ENCODE measurements around the gene ATP8B4. TPM values are rescaled to one million over a fixed set of nuclear protein-coding genes. Genes with fewer than 3 reads are reported as not detected.

ATP8B4 gene
- total and polyA plus RNA-seq, 2 of the 8 experiments (the other 6 are each of a cell fraction or from before 2014, with no cell fraction given): 0.17 to 0.24 TPM

- whole genome bisulfite sequencing, 2 experiments (ENCODE audit: extremely low coverage in 1 of 2, insufficient coverage in 1 of 2, insufficient read length in 1 of 2, insufficient replicate concordance in 2 of 2, low coverage in 1 of 2, low lambda C conversion rate in 2 of 2, missing lambda C conversion rate in 1 of 2): 64% methylated on average over 3 of the region's 3 CpGs; no CpG with 5 or more reads in 1 of the 2 experiments
- Histone ChIP-seq H3K23me2 (ENCODE audit: low read depth, low read length) (no peaks in the 10 kb centered on the region), H3K4me2 (ENCODE audit: insufficient read depth in 1 of 2, low read depth in 2 of 2, low read length in 2 of 2) (no peak overlapping the region)
- TF ChIP-seq TBP (IDR thresholded peaks at IDR 0.05; ENCODE audit: low read depth, low read length): no peak
- no peak for TF ChIP-seq GABPA (IDR thresholded peaks at IDR 0.05; ENCODE audit: borderline replicate concordance, insufficient read depth, low read length)
- TF ChIP-seq RXRA (IDR thresholded peaks at IDR 0.05; ENCODE audit: insufficient read depth, low read depth, low read length): no peak
- TF ChIP-seq CHD1 (IDR thresholded peaks at IDR 0.05; ENCODE audit: low read depth, low read length): no peak
- TF ChIP-seq TEAD4 (IDR thresholded peaks at IDR 0.05; ENCODE audit: low read depth, low read length): no peak
- no peak for TF ChIP-seq CTCF (IDR thresholded peaks at IDR 0.05; ENCODE audit: control extremely low read depth in 1 of 3, insufficient read depth in 1 of 3, low read depth in 1 of 3, low read length in 3 of 3)
- no peak for TF ChIP-seq CREB1 (IDR thresholded peaks at IDR 0.05)
- no peak for TF ChIP-seq JUND (IDR thresholded peaks at IDR 0.05; ENCODE audit: low read length)
- no peak for TF ChIP-seq CEBPB (IDR thresholded peaks at IDR 0.05; ENCODE audit: low read depth, low read length)
- TF ChIP-seq EP300 (IDR thresholded peaks at IDR 0.05; ENCODE audit: borderline replicate concordance in 1 of 2, low read depth in 2 of 2, low read length in 2 of 2): no peak
Measured at GRCh38 chr15:50109076-50109987, 9.7 kb downstream of the ATP8B4 start.

More at GRCh38 chr15:50109076-50109987, 9.7 kb downstream of the ATP8B4 start:
- H4K20me1 ChIP-seq (replicated peaks in 1 of 2; ENCODE audit: control insufficient read depth in 1 of 2, insufficient read depth in 2 of 2, low read length in 2 of 2): no peaks in the 10 kb centered on the region
- FAIRE-seq (no peak), DNase-seq (ENCODE audit: low read depth in 1 of 2, low spot score in 2 of 2) (no peak)
- CTCF ChIA-PET (ENCODE audit: partially characterized antibody): interaction anchor here (1.4 kb wide), 1 partner anchor 58 kb away, joined by 4 read pairs; no protein-coding TSS in a partner anchor
- H2BK15ac ChIP-seq (ENCODE audit: low read length): no peak overlapping the region
- no peak overlapping the region for H3K4ac ChIP-seq (replicated peaks; ENCODE audit: insufficient read length, low read depth, low read length)
- no peak overlapping the region for H2BK12ac ChIP-seq (ENCODE audit: low read depth, low read length)
- no peak overlapping the region for H2BK20ac ChIP-seq (ENCODE audit: low read length)
- H3K18ac ChIP-seq (ENCODE audit: extremely low read depth, low read length): no peak overlapping the region
- no peak overlapping the region for H4K5ac ChIP-seq (ENCODE audit: insufficient read length, low read depth, low read length)
- no peak overlapping the region for H3K14ac ChIP-seq (ENCODE audit: insufficient read length)
- no peak overlapping the region for H2AK5ac ChIP-seq (ENCODE audit: low read depth, low read length)
- no peak overlapping the region for H2BK5ac ChIP-seq (ENCODE audit: low read depth, low read length)
- H4K8ac ChIP-seq (ENCODE audit: extremely low read depth, insufficient read depth, low read length): no peak overlapping the region
- no peak overlapping the region for H3K27ac ChIP-seq (ENCODE audit: low read depth, low read length)
- peak overlapping the region; percentile 29; the same call in 1 of the 2 replicates for H2AFZ ChIP-seq (ENCODE audit: low read length)
- H3K9me3 ChIP-seq (ENCODE audit: insufficient read depth in 2 of 2, low read depth in 1 of 2, low read length in 1 of 2): no peaks in the 10 kb centered on the region
- H3K4me1 ChIP-seq (replicated peaks in 1 of 4; ENCODE audit: control insufficient read depth in 3 of 4, insufficient read depth in 4 of 4, low read length in 3 of 4): no peaks in the 10 kb centered on the region
- no peaks in the 10 kb centered on the region for H3K36me3 ChIP-seq (ENCODE audit: control insufficient read depth in 2 of 4, insufficient read depth in 4 of 4, low read length in 3 of 4)
- no peaks in the 10 kb centered on the region for H3K27me3 ChIP-seq (replicated peaks in 1 of 4; ENCODE audit: control insufficient read depth in 3 of 4, extremely low read depth in 1 of 4, insufficient read depth in 3 of 4, low read length in 3 of 4)
- no peak overlapping the region for H3K56ac ChIP-seq (replicated peaks; ENCODE audit: insufficient read length, low read depth, low read length)
- H3K23ac ChIP-seq (ENCODE audit: insufficient read length): no peak overlapping the region
- POLR2A ChIA-PET (ENCODE audit: partially characterized antibody): no interaction called here
- H2BK120ac ChIP-seq (replicated peaks; ENCODE audit: low read depth, low read length): no peak overlapping the region
- no peaks in the 10 kb centered on the region for H3K79me2 ChIP-seq (ENCODE audit: control insufficient read depth in 1 of 2, insufficient read depth in 2 of 2, low read length in 2 of 2)
- H3K4me3 ChIP-seq (ENCODE audit: extremely low read depth in 1 of 4, insufficient read depth in 2 of 4, low read depth in 3 of 4, low read length in 4 of 4): no peak overlapping the region
- H3K9ac ChIP-seq (replicated peaks in 1 of 4; ENCODE audit: extremely low read depth in 1 of 4, low read depth in 3 of 4, low read length in 3 of 4): no peak overlapping the region
- no peak overlapping the region for H4K91ac ChIP-seq (replicated peaks; ENCODE audit: insufficient read length, low read length)
- no peaks in the 10 kb centered on the region for H3K79me1 ChIP-seq (ENCODE audit: low read depth, low read length)
